GM18511 (cell line): Measurements from ENCODE around the gene GATAD2B.

Experiments used
- ATAC-seq: cut with Tn5 transposase; IDR thresholded peaks from one replicate; pipeline ENCODE4 v1.9.1; 2021; ENCODE audit warnings: mild to moderate bottlenecking, moderate library complexity; ENCODE audit not compliant: unreplicated experiment

Gene GATAD2B

GRCh38 chr1:153799566-153800465 lies 123.0 kb downstream of the GATAD2B start:
- ATAC-seq = no peak

GRCh38 chr1:153799016-153799415 lies 123.8 kb downstream of the GATAD2B start:
- ATAC-seq = no peak

GRCh38 chr1:153798468-153798780 lies 124.3 kb downstream of the GATAD2B start:
- no peak for ATAC-seq

- ATAC-seq = no peak
These were observed 125.7 kb downstream of the GATAD2B start for GRCh38 chr1:153796786-153797659.

- ATAC-seq = no peak
These were observed 126.6 kb downstream of the GATAD2B start for GRCh38 chr1:153795934-153796785.

GRCh38 chr1:153795330-153795837 lies 127.4 kb downstream of the GATAD2B start:
- ATAC-seq = no peak

- ATAC-seq = no peak
These were observed 128.0 kb downstream of the GATAD2B start for GRCh38 chr1:153794624-153795329.

- no peak for ATAC-seq
These were observed 128.7 kb downstream of the GATAD2B start for GRCh38 chr1:153793973-153794615.

- no peak for ATAC-seq
These were observed 129.4 kb downstream of the GATAD2B start for GRCh38 chr1:153793261-153793972.

- no peak for ATAC-seq
These were observed 130.1 kb downstream of the GATAD2B start for GRCh38 chr1:153792631-153793041.

GRCh38 chr1:153791648-153792253 lies 131.0 kb downstream of the GATAD2B start:
- peak; percentile 21 for ATAC-seq

GRCh38 chr1:153790966-153791647 lies 131.7 kb downstream of the GATAD2B start:
- ATAC-seq = peak; percentile 92

GRCh38 chr1:153790313-153790965 lies 132.3 kb downstream of the GATAD2B start:
- peak; percentile 2 for ATAC-seq

GRCh38 chr1:153789478-153790034 lies 133.2 kb downstream of the GATAD2B start:
- no peak for ATAC-seq

GRCh38 chr1:153786038-153786790 lies 136.6 kb downstream of the GATAD2B start:
- ATAC-seq = no peak
